ENCODE measurements around the gene NAV1.
"Not testable (repeated sequence)": the region's sequence is repeated elsewhere in the genome, so short reads cannot be mapped to it uniquely, and the experiment has no call there.

Gene NAV1

DNA sequence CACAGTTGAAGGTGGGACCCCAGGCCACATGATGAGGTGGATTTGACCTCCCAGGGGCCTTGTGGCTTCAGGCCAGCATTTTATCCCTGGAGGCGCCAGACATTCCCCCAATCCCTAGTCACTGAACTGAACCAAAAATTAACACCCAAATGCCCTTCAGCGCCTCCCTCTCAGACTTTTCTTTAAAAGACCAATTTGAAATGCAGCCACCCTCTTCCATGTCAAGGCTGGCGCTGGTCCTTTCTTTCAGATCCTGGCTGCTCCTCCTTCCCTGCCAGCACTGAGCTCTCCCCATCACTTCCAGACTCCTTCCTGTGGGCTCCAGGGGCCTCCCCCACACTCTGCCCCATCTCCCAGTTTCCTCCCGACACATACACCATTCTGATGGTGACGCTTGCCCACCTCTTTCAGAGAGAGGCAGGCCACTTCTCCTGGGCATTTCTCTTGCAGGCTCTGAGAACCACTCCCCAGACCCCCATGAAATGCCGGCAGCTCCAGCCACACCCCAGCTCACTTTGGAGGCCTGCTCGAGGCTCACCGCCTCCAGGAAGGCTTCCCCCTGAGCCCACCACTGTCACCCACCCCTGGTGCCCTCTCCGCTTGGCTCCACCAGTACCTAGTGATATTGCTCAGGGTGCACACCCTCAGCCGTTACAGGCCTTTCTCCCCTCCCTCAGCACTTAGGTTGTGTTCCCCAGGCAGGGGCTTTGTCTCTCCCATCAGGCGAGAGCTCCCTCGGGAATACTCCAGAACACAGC, 27.0 kb downstream of the NAV1 start:
- no peak for DNase-seq

DNA sequence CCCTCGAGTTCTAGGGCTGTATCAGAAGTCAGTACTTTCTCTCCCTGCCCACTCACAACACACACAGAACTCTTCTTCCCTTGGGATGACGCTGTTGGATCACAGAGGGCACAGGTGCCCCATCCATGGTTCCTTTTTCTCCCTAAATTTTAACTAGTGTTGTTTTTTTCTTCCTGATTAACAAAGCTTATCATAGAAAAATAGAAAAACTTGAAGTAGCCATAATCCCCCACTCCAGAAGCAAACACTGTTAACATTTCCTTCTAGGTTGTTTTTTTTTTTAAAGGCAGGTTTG, 27.5 kb downstream of the NAV1 start:
- DNase-seq = no peak

DNA sequence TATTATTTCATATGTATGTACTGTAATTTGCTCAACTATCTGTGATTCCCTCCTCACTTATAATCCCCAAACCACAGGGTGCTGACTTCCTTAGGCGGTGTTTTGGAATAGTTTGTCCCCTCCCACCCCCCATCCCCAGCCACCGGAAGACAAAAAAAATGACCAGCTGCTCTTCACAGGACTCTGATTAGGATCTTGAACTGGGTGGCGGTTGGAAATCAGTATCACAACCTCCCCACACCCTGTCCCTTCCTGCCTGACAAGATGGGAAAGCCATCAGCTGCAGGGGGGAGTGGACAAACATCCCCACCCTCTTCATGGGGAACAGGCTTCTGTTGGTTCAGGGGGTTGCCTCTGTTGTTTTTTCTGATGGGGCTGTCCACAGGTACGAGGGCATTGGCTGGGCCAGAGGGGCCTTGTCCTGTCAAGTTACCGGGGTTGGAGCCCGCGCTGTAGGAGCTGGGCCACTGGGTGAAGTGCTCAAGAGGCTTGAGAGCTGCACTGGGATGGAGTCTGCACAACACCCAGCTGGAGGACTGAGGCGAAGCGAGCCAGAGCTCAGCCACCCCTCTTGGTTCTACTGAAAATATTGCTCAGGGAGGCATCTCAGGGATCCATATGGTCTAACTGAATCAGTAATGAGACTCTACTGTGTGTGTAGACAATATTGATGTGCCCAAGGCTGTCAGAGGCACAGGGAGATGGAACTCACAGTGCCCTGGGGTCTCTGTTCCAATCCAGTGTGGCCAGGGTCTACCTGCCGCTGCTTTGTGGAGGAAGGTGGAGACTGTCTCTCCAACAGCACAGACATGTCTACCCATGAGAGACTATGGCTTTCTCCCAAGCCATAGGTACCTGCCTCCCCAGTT, 28.2 kb downstream of the NAV1 start:
- no peak for DNase-seq

DNA sequence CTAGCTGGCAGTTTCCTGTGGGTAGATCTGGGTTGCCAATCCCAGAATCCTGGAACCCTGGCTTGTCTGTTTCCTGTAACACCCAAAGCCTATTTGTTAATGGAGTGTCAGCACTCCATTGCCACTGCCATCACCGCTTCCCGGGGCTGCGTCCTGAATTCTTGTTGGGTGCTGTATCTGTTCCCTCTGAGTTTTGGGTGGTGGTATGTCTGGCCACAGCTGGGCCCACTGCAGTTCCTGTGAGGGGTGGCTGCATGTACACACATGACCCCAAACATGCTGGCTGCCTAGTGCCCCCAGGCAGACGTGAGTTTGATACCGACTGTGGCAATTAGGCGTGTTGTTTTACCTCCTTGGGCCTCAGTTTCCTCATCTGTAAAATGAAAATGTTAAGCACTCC, 29.3 kb downstream of the NAV1 start:
- no peak for DNase-seq

DNA sequence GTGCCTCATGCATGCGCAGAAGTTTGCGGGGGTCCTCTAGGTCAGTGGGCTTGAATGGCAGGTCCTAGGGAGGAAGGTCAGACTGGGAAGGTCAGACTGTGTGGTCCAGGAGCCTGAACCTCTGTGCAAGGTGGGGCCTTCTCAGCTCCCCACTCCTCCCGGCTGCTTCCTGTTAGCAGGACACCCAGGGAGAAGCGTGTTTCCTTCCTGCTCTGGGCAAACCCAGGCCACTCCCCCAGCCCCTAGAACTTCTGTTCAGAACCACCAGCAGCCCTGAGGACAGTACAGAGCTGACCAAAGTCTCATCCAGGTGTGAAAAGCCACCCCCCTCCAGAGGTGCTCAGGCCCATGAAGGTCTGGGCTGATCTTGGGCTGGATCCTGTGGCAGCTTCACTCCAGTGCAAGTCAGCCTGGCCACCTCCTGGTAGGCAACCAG, 29.9 kb downstream of the NAV1 start:
- DNase-seq = no peak

DNA sequence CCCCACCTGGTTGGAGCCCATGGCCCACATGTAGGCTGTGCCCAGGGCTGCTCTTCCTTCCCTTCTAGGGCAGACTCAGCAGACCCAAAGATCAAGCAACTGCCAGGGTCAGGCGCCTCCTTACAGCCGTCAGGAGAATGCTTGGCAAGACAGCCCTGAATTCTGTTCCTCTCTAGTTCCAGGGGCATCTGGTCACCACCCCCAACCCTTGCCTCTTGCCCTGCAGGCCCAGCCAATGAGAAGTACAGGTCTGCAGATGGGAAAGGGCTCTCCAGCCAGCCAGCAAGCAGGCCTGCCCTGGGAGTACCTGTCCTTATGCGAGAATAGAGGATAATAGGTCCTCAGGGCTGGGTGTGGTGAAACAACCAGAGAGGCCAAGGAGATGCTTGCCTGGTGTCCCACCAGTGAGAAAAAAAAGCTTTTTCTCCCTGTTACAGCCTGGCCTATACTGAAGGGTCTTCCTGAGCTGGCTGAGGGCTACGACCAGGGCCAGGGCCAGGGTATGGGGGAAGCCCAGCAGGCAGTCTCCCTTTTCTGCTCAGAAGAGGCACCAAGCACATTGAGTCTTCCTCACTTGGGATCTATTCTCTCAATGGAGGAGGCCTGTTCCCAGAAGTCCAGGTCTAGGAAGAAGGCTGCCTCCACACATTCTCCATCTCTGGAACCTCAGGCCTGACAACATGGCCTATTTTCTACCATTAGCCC, 31.4 kb downstream of the NAV1 start:
- DNase-seq = no peak

DNA sequence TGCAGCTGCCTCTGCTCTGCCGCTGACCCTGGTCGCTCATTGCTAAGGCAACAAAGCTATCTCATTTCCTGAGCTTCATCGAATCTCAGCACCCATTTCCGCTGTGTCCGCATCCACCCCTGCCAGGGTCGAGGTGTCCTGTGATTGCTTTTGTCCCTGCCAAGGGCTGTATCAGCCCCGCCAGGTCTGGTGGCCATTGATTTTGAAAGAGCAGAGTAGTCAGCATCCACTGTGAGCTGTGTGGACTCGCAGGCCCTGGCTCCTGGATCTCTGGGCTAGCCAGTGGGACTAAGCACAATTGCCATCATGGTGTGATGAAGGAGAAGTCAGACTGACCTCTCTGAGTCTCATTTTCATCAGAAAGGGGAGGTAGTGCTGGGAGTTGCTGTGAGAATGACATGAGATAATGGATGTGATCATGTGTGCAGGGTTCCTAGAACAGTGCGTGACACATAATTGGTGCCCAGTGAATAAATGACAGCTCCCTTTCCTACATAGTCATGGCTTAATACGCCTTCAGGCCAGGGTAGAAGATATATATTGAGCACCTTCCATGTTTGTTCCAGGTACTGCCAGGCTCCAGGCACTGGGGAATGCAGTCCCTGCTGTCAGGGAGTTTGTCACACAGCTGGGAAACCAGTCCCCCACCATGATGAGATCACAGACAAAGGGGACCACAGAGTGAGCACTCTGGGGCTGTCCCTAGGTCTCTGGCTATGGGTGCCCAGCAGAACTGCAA, 32.1 kb downstream of the NAV1 start:
- DNase-seq = no peak

DNA sequence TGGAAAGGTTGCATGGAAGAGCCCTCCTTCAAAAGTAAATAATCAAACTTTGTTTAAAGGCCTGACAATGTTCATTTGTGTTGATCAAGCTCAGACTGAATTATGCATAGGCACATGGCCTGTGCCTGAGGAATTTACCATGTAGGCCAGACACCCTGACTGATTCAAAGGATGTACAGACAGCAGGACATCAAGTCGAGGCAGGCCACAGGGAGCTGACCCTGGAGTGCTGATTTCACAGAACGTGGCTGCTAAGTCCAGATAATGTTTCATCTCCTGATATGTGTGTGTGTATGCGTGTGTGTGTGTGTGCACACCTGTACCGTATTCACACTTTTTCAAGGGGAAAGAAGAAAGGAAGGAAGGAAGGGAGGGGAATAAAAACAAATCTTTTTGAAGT, 34.1 kb downstream of the NAV1 start:
- no peak for DNase-seq

DNA sequence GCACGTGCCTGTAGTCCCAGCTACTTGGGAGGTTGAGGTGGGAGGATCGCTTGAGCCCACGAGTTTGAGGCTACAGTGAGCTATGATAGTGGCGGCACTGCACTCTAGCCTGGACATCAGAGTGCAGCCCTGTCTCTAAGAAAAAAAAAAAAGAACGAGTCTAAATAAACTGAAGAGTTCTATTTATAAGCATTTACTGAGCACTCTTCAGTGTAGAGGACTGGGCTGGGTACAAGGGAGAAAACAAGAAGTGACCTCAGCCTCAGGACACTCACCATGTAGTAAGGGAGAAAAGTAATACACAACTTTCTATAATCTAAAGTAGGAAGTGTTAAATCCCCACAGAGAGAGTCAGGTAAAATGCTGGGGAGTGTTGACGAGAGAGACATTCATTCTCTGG, 35.0 kb downstream of the NAV1 start:
- DNase-seq = no peak

DNA sequence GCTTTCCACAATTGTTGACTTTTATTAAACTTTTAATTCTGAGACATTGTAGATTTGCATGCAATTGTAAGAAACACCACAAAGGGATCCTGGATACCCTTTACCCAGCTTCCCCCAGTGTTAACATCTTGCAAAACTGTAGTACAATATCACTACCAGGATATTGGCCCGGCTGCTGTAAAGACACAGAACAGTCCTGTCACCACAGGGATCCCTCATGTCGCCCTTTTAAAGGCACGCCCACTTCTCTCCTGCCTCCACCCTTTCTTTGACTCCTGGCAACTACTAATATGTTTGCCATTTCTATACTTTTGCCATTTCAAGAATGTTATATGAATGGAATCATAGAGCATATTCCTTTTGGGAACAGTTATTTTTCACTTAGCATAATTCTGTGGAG, 37.0 kb downstream of the NAV1 start:
- DNase-seq = no peak

DNA sequence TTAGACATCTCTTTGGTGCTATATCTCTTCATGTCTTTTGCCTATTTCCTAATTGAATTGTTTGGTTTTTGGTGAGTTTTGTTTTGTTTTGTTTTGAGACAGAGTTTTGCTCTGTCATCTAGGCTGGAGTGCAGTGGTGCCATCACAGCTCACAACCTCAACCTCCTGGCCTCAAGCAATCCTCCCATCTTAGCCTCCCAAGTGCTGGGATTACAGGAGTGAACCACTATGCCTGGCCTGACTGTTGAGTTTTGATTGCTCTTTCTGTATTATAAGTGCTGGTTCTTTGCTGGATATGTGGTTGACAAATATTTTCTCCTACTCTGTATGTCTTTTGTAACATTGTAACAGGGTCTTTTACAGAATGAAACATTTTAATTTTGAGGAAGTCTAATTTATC, 38.0 kb downstream of the NAV1 start:
- DNase-seq = no peak

DNA sequence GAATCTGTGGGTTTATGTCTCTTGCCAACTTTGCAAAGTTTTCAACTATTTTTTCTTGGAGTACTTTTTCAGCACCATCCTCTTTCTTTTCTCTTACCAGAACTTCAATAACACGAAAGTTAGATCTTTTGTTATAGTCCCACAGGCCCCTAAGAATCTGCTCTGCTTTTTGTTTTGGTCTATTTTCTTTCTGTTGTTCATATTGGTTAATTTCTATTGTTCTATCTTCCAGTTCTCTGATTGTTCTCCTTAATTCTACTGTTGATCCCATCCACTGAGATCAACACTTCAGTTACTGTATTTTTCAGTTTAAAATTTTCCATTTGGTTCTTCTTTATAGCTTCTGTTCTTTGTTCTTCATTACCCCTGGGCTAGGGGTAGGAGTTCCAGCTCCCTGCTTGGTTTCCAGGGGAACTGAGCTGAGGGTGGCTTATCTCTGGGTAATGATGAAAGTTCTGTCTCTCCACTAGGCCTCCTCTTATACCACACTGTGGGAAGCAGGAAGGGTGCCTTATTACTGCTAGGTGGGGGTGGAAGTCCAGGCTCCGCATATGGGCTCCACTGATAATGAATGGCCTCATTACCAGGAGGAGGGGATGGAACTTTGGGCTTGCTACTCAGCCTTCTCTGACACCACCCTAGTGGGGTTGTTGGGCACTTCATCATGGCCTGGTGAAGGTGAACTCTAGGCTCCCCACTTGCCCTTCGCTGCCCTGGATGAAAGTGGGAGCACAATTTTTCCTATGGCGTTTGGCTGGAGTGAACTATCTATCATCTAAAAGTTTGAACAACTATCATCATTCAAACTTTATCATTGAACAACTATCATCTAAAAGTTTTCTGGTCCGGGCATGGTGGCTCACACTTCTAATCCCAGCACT, 39.3 kb downstream of the NAV1 start:
- DNase-seq = no peak

DNA sequence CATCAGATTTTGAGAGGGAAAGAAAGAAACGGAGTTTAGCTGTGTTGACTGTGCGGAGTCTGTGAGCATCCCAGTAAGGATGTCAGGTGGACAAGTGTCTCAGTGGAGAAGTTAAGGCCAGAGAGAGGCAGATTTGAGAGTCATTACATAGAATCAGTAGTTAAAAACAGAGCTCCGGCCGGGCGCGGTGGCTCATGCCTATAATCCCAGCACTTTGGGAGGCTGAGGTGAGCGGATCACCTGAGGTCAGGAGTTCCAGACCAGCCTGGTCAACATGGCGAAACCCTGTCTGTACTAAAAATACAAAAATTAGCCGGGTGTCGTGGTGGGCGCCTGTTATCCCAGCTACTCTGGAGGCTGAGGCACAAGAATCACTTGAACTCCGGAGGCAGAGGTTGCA, 42.4 kb downstream of the NAV1 start:
- not testable (repeated sequence) for DNase-seq

DNA sequence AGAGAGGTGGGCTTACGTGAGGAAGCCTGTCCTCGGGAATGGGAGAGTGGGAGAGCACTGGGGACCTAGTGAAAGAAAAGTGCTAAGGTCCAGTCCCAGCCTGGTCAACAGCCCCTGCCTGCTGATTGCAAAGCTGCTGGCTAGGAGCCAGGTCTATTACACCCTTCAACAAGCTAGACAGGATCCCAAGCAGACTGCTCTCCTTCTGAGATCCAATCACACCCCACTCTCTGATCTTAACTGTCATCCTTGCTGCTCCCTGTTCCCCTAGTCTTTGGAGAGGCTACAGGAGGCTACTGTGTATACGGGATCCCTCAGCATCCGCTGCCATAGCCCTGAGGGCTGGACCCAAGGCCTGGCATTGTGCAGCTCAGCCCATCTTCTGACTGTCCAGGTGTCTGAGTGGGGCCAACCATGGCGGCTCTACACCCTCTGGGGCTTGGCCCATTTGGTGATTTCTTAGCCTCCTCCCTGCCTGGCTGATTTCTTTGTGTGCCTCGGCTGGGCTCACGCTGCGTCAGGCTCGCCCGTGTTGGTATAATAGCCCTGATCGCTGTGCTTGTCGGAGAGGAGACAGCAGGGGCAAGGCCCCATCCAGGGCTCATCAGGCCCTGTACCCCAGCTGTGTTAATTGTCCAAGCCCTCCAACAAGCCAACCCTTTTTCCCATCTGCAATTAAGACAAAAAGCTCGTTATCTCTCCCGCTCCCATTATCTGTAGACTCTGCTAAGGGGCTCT, 43.9 kb downstream of the NAV1 start:
- no peak for DNase-seq

DNA sequence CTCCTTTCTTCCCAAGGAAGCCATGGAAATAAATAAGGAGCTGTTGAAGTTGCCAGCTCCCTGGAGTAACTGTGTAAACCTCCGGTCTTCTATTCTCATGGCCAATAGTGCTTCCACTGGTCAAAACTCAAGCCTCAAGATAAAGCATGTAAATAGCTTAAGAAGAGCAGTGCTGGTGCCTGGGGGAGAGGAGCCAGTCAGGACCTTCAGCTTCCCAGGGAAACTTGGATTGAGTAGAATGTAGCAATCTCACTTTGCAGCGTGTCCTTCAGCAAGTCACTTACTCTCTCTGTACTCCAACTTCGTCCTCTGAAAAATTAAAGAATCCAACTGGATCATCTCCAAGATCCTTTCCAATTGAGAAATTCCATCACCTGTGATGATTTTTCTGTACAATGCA, 44.7 kb downstream of the NAV1 start:
- DNase-seq = no peak

DNA sequence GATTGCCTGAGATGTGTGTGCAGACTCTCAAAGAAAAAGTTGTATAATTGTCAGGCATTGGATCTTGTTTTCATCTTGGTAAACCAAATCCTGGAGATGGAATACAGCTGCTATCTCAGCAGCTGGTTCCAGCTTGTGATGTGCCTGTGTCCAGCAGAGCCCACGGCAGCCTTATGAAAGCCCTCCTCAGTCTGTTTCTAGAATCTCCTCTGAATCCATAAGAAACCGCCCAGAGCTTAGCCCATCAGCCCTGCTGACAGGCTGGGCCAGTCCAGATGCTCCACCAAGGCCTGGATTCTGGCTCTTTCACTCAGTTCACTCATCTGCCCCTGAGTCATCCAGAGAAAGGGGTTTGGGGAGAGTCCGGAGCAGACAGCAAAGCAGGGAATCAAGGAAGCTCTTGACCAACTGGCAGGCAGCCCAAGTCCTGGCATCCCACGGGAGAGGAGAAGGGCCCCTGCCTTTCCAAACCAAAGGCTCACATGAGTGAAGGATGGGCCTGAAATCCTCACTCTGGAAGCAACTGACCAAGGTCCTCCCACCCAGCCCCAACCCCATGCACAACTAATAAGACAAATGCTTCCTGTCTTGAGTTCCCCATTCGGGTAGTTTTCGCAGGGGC, 45.7 kb downstream of the NAV1 start:
- no peak for DNase-seq

DNA sequence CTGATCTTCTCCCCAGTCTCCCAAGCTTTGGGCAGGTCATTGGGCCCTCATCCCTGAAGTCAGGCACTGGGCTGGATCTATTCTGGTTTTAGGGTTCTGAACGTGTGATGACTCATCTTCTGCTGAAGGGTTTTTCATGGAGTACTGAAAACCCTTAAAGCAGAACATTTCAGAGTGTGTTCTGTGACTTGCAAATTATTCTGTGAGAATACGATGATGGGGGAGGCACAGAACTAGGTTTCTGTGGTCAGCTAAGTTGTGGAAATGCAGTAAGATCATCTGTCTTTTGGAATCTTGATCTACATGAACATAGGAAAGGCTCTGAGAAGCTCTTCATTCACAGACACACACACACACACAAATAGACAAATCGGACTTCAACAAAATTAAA, 46.2 kb downstream of the NAV1 start:
- no peak for DNase-seq

DNA sequence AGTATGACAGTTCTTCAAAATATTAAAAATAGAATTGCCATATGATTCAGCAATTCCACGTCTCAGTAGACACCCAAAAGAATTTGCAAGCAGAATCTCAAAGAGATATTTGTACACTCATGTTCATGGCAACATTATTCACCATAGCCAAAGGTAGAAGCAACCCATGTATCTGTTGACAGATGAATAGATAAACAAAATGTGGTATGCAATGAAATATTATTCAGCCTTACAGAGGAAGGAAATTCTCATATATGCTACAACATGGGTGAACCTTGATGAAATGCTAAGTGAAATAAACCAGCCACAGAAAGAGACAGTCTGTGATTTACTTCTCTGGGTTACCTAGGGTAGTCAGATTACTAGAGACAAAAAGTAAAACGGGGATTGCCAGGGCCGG, 47.0 kb downstream of the NAV1 start:
- no peak for DNase-seq

DNA sequence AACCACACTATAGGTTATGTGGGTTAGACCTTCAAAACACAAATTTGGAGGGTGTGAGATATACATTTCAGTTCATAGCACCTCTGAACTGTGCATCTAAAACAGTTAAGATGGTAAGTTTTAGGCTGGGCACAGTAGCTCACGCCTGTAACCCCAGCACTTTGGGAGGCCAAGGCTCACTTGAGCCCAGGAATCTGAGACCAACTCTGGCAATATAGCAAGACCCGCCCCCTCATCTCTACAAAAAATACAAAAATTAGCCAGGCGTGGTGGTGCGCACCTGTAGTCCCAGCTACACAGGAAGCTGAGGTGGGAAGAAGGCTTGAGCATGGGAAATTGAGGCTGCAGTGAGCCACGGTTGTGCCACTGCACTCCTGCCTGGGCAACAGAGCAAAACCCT, 47.9 kb downstream of the NAV1 start:
- no peak for DNase-seq

DNA sequence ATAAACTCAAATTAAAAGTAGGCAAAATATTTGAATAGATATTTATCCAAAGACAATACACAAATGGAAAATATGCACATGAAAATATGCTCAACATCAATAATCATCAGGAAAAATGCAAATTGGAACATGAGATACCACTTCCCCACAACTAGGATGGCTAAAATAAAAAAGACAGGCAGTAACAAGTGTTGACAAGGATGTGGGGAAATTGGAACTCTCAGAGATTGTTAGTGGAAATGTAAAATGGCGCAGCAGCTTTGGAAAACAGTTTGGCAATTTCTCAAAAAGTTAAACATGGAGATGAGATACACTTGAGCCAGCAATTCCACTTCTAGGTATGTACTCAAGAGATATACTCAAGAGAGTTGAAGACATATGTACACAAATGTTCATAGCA, 48.8 kb downstream of the NAV1 start:
- no peak for DNase-seq

Measured in right hindlimb (tissue), 1 donor.